Stimulated activated CD4-positive, alpha-beta T cell treated with anti-CD3 and anti-CD28 coated beads, Interleukin-12 subunit alpha, Interleukin-12 subunit beta, amount 100 ng/mL, for 4 hours (primary cell): ENCODE data around the gene COL4A2.

Source experiments
- DNase-seq: peaks from one replicate; pipeline ENCODE4 v3.0.0-alpha.2; 2020

The COL4A2 gene

GRCh38 chr13:110423689-110424302, 116.7 kb downstream of the COL4A2 start:
- DNase-seq: no peak

- no peak for DNase-seq
These were observed 117.7 kb downstream of the COL4A2 start for GRCh38 chr13:110424569-110425443.

- DNase-seq: no peak
These were observed 118.3 kb downstream of the COL4A2 start for GRCh38 chr13:110425444-110425780.

- DNase-seq: no peak
These were observed 119.7 kb downstream of the COL4A2 start for GRCh38 chr13:110426735-110427134.

- no peak for DNase-seq
These were observed 121.2 kb downstream of the COL4A2 start for GRCh38 chr13:110428313-110428712.

GRCh38 chr13:110430391-110431336, 123.6 kb downstream of the COL4A2 start:
- no peak for DNase-seq

- DNase-seq: no peak
These were observed 124.6 kb downstream of the COL4A2 start for GRCh38 chr13:110431425-110432294.

- DNase-seq: no peak
These were observed 125.4 kb downstream of the COL4A2 start for GRCh38 chr13:110432522-110432921.

GRCh38 chr13:110433014-110433413, 125.9 kb downstream of the COL4A2 start:
- DNase-seq: no peak

- no peak for DNase-seq
These were observed 127.5 kb downstream of the COL4A2 start for GRCh38 chr13:110434629-110435028.

- DNase-seq: no peak
These were observed 128.2 kb downstream of the COL4A2 start for GRCh38 chr13:110435331-110435730.

GRCh38 chr13:110436276-110436675, 129.2 kb downstream of the COL4A2 start:
- DNase-seq: no peak

GRCh38 chr13:110436786-110437370, 129.8 kb downstream of the COL4A2 start:
- no peak for DNase-seq

- DNase-seq: no peak
These were observed 131.1 kb downstream of the COL4A2 start for GRCh38 chr13:110438211-110438610.

- DNase-seq: no peak
These were observed 131.7 kb downstream of the COL4A2 start for GRCh38 chr13:110438776-110439175.

GRCh38 chr13:110440946-110441731, 134.1 kb downstream of the COL4A2 start:
- DNase-seq: no peak

GRCh38 chr13:110442930-110443621, 136.0 kb downstream of the COL4A2 start:
- no peak for DNase-seq

- no peak for DNase-seq
These were observed 136.6 kb downstream of the COL4A2 start for GRCh38 chr13:110443622-110444225.

- no peak for DNase-seq
These were observed 137.2 kb downstream of the COL4A2 start for GRCh38 chr13:110444226-110444653.

GRCh38 chr13:110445183-110445582, 138.1 kb downstream of the COL4A2 start:
- DNase-seq: no peak
